ENCODE measurements around the gene SPATA31C2.

- TF ChIP-seq NR2C2 (CRISPR knock-in tag; IDR thresholded peaks at IDR 0.05; ENCODE audit: borderline replicate concordance) (no peak), BORCS8-MEF2B (CRISPR knock-in tag; IDR thresholded peaks at IDR 0.05) (no peak), CTCF (CRISPR knock-in tag; IDR thresholded peaks at IDR 0.05) (no peak), PRPF4 (IDR thresholded peaks at IDR 0.05; ENCODE audit: low read depth, low read length, poor library complexity, severe bottlenecking) (no peak), YY1 (IDR thresholded peaks at IDR 0.05; ENCODE audit: insufficient read depth, insufficient replicate concordance, low read depth, low read length) (no peak), HIVEP1 (CRISPR knock-in tag; IDR thresholded peaks at IDR 0.05) (no peak), SMC3 (IDR thresholded peaks at IDR 0.05; ENCODE audit: low read length) (no peak), PHF8 (CRISPR knock-in tag; IDR thresholded peaks at IDR 0.05) (no peak)
Observed at GRCh38 chr9:88178641-88179040, 40.4 kb upstream of the SPATA31C2 start.

All from HepG2 (cell line).